PC-3 (cell line): ENCODE data around the gene EXD2.

Source experiments
- EZH2 ChIP-seq: fragments of 300-600 bp; sonication (generic); IDR thresholded peaks from one replicate; pipeline ENCODE4 v1.6.1; 2017; ENCODE audit warnings: antibody characterized with exemption, mild to moderate bottlenecking, low read length; ENCODE audit not compliant: unreplicated experiment
- TF ChIP-seq, protein P1 (sequence below): fragments of 300-600 bp; sonication (generic); conservative IDR thresholded peaks from 2 replicates; pipeline ENCODE4 v1.5.1; 2017; ENCODE audit warnings: antibody characterized with exemption, low read depth, mild to moderate bottlenecking, low read length

DNA sequence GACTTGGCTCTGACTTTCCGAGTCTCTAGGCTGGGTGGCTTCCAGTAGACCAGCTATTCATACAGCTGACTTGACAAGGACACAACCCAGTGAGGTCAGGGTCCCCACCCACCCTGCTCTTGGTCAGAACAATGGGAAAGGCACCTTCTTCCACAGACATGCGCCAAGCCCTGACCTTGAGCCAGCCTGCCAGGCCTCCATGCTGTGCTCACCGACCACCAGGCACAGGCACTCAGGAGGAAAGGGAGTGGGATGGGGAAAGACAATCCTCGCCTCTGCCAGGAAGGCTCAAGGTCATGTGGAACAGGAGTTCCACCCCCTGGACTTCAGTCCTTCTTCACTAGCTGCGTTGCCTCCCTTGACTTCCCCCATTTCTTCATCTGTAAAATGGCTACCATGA lies 100.1 kb downstream of the EXD2 start:
- TF ChIP-seq, protein P1, sequence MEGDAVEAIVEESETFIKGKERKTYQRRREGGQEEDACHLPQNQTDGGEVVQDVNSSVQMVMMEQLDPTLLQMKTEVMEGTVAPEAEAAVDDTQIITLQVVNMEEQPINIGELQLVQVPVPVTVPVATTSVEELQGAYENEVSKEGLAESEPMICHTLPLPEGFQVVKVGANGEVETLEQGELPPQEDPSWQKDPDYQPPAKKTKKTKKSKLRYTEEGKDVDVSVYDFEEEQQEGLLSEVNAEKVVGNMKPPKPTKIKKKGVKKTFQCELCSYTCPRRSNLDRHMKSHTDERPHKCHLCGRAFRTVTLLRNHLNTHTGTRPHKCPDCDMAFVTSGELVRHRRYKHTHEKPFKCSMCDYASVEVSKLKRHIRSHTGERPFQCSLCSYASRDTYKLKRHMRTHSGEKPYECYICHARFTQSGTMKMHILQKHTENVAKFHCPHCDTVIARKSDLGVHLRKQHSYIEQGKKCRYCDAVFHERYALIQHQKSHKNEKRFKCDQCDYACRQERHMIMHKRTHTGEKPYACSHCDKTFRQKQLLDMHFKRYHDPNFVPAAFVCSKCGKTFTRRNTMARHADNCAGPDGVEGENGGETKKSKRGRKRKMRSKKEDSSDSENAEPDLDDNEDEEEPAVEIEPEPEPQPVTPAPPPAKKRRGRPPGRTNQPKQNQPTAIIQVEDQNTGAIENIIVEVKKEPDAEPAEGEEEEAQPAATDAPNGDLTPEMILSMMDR: no peak
- TF ChIP-seq EZH2: no peak
